HEK293 (cell line): ENCODE data around the gene NELL2.

Experiments
- ATF2 ChIP-seq: fragments of 450-650 bp; formaldehyde crosslinking; IDR thresholded peaks from 2 replicates; pipeline ENCODE4 v1.5.1; 2016; ENCODE audit warnings: missing biosample characterization, missing genetic modification characterization, low read depth
- EGR2 ChIP-seq: fragments of 450-650 bp; formaldehyde crosslinking; IDR thresholded peaks from 2 replicates; pipeline ENCODE4 v1.5.1; 2016; ENCODE audit warnings: low read depth, missing biosample characterization, missing genetic modification characterization
- ELK4 ChIP-seq: IDR thresholded peaks from 2 replicates; pipeline ENCODE4 v1.6.1; 2011; ENCODE audit warnings: mild to moderate bottlenecking, low read depth, low read length, borderline replicate concordance
- IKZF3 ChIP-seq: fragments of 450-650 bp; IDR thresholded peaks from 2 replicates; pipeline ENCODE4 v1.5.0; 2018; ENCODE audit warnings: missing biosample characterization, mild to moderate bottlenecking, missing genetic modification characterization, moderate library complexity
- OVOL3 ChIP-seq: fragments of 450-650 bp; formaldehyde crosslinking; IDR thresholded peaks from 2 replicates; pipeline ENCODE4 v1.5.1; 2016; ENCODE audit warnings: missing biosample characterization, missing genetic modification characterization
- SCRT1 ChIP-seq: fragments of 450-650 bp; formaldehyde crosslinking; IDR thresholded peaks from 2 replicates; pipeline ENCODE4 v1.5.1; 2016; ENCODE audit warnings: missing biosample characterization, missing genetic modification characterization, borderline replicate concordance
- SCRT2 ChIP-seq: fragments of 450-650 bp; formaldehyde crosslinking; IDR thresholded peaks from 2 replicates; pipeline ENCODE4 v1.5.1; 2016; ENCODE audit warnings: missing biosample characterization, missing genetic modification characterization
- YY1 ChIP-seq: fragments of 450-650 bp; formaldehyde crosslinking; IDR thresholded peaks from 2 replicates; pipeline ENCODE4 v1.5.1; 2018; ENCODE audit warnings: missing biosample characterization, missing genetic modification characterization
- ZBTB11 ChIP-seq: fragments of 450-650 bp; formaldehyde crosslinking; conservative IDR thresholded peaks from 2 replicates; pipeline ENCODE4 v1.5.1; 2016; ENCODE audit warnings: low read depth, missing biosample characterization, missing genetic modification characterization
- ZIC2 ChIP-seq: fragments of 450-650 bp; formaldehyde crosslinking; IDR thresholded peaks from 2 replicates; pipeline ENCODE4 v1.5.1; 2016; ENCODE audit warnings: missing biosample characterization, missing genetic modification characterization
- ZNF112 ChIP-seq: fragments of 450-650 bp; formaldehyde crosslinking; IDR thresholded peaks from 2 replicates; pipeline ENCODE4 v1.5.0; 2017; ENCODE audit warnings: missing biosample characterization, missing genetic modification characterization
- ZNF155 ChIP-seq: fragments of 450-650 bp; formaldehyde crosslinking; IDR thresholded peaks from 2 replicates; pipeline ENCODE4 v1.5.1; 2016; ENCODE audit warnings: missing biosample characterization, missing genetic modification characterization
- ZNF157 ChIP-seq: fragments of 450-650 bp; formaldehyde crosslinking; IDR thresholded peaks from 2 replicates; pipeline ENCODE4 v1.5.1; 2016; ENCODE audit warnings: missing biosample characterization, missing genetic modification characterization
- ZNF211 ChIP-seq: fragments of 450-650 bp; formaldehyde crosslinking; IDR thresholded peaks from 2 replicates; pipeline ENCODE4 v1.5.1; 2016; ENCODE audit warnings: low read depth, missing biosample characterization, missing genetic modification characterization
- ZNF214 ChIP-seq: fragments of 450-650 bp; formaldehyde crosslinking; IDR thresholded peaks from 2 replicates; pipeline ENCODE4 v1.5.1; 2017; ENCODE audit warnings: missing biosample characterization, mild to moderate bottlenecking, missing genetic modification characterization, borderline replicate concordance
- ZNF280D ChIP-seq: fragments of 450-650 bp; formaldehyde crosslinking; IDR thresholded peaks from 2 replicates; pipeline ENCODE4 v1.5.1; 2016; ENCODE audit warnings: missing biosample characterization, missing genetic modification characterization
- ZNF302 ChIP-seq: fragments of 450-650 bp; formaldehyde crosslinking; IDR thresholded peaks from 2 replicates; pipeline ENCODE4 v1.5.1; 2016; ENCODE audit warnings: missing biosample characterization, missing genetic modification characterization, low read depth
- ZNF324 ChIP-seq: fragments of 450-650 bp; formaldehyde crosslinking; IDR thresholded peaks from 2 replicates; pipeline ENCODE4 v1.5.1; 2016; ENCODE audit warnings: missing biosample characterization, missing genetic modification characterization
- ZNF350 ChIP-seq: fragments of 450-650 bp; formaldehyde crosslinking; IDR thresholded peaks from 2 replicates; pipeline ENCODE4 v1.5.0; 2017; ENCODE audit warnings: missing biosample characterization, mild to moderate bottlenecking, missing genetic modification characterization
- ZNF449 ChIP-seq: fragments of 450-650 bp; formaldehyde crosslinking; IDR thresholded peaks from 2 replicates; pipeline ENCODE4 v1.5.1; 2017; ENCODE audit warnings: missing biosample characterization, mild to moderate bottlenecking, missing genetic modification characterization, moderate library complexity
- ZNF510 ChIP-seq: fragments of 450-650 bp; formaldehyde crosslinking; IDR thresholded peaks from 2 replicates; pipeline ENCODE4 v1.5.1; 2018; ENCODE audit warnings: mild to moderate bottlenecking, missing genetic modification characterization, missing biosample characterization; ENCODE audit not compliant: insufficient replicate concordance
- ZNF529 ChIP-seq: fragments of 450-650 bp; formaldehyde crosslinking; IDR thresholded peaks from 2 replicates; pipeline ENCODE4 v1.5.1; 2017; ENCODE audit warnings: missing genetic modification characterization, missing biosample characterization; ENCODE audit not compliant: insufficient replicate concordance
- ZNF558 ChIP-seq: fragments of 450-650 bp; formaldehyde crosslinking; IDR thresholded peaks from 2 replicates; pipeline ENCODE4 v1.5.1; 2016; ENCODE audit warnings: missing biosample characterization, missing genetic modification characterization
- ZNF561 ChIP-seq: fragments of 450-650 bp; IDR thresholded peaks from 2 replicates; pipeline ENCODE4 v1.5.1; 2018; ENCODE audit warnings: missing biosample characterization, missing genetic modification characterization, borderline replicate concordance
- ZNF645 ChIP-seq: fragments of 450-650 bp; formaldehyde crosslinking; IDR thresholded peaks from 2 replicates; pipeline ENCODE4; 2016; ENCODE audit warnings: missing biosample characterization, missing genetic modification characterization
- ZNF768 ChIP-seq: fragments of 450-650 bp; formaldehyde crosslinking; IDR thresholded peaks from 2 replicates; pipeline ENCODE4 v1.5.1; 2018; ENCODE audit warnings: missing biosample characterization, mild to moderate bottlenecking, missing genetic modification characterization
- ZNF777 ChIP-seq: fragments of 450-650 bp; formaldehyde crosslinking; IDR thresholded peaks from 2 replicates; pipeline ENCODE4 v1.5.1; 2017; ENCODE audit warnings: missing biosample characterization, missing genetic modification characterization, borderline replicate concordance
- ZSCAN16 ChIP-seq: fragments of 450-650 bp; formaldehyde crosslinking; IDR thresholded peaks from 2 replicates; pipeline ENCODE4 v1.5.1; 2016; ENCODE audit warnings: missing biosample characterization, missing genetic modification characterization

Gene NELL2

GRCh38 chr12:44881197-44881596 is 5.1 kb upstream of the NELL2 start (continued):
- TF ChIP-seq YY1 (tag by site-specific recombination) (0 out of 2 replicates have a peak, but pooled peaks have one; percentile 22), ZNF645 (tag by site-specific recombination) (no peak), ZNF324 (tag by site-specific recombination) (no peak), ZNF211 (tag by site-specific recombination) (no peak), SCRT2 (no peak), ZBTB11 (tag by site-specific recombination) (no peak), ZNF112 (no peak), ZNF449 (tag by site-specific recombination) (no peak), SCRT1 (no peak), ZNF510 (tag by site-specific recombination) (peak; percentile 58), ZNF558 (tag by site-specific recombination) (peak; percentile 58; the same call in 1 of the 2 replicates), ZNF214 (tag by site-specific recombination) (no peak), ZNF157 (no peak), OVOL3 (tag by site-specific recombination) (no peak), ZNF561 (no peak), EGR2 (tag by site-specific recombination) (no peak), ELK4 (no peak), ATF2 (tag by site-specific recombination) (no peak), ZNF529 (tag by site-specific recombination) (peak; percentile 69), ZNF768 (tag by site-specific recombination) (no peak), ZNF280D (tag by site-specific recombination) (0 out of 2 replicates have a peak, but pooled peaks have one; percentile 24), ZNF302 (tag by site-specific recombination) (no peak), ZNF350 (tag by site-specific recombination) (no peak), IKZF3 (tag by site-specific recombination) (no peak), ZNF777 (tag by site-specific recombination) (no peak), ZNF155 (no peak), ZSCAN16 (tag by site-specific recombination) (no peak), ZIC2 (tag by site-specific recombination) (no peak)
